ENCODE results near the gene FGA.

The FGA gene

DNA sequence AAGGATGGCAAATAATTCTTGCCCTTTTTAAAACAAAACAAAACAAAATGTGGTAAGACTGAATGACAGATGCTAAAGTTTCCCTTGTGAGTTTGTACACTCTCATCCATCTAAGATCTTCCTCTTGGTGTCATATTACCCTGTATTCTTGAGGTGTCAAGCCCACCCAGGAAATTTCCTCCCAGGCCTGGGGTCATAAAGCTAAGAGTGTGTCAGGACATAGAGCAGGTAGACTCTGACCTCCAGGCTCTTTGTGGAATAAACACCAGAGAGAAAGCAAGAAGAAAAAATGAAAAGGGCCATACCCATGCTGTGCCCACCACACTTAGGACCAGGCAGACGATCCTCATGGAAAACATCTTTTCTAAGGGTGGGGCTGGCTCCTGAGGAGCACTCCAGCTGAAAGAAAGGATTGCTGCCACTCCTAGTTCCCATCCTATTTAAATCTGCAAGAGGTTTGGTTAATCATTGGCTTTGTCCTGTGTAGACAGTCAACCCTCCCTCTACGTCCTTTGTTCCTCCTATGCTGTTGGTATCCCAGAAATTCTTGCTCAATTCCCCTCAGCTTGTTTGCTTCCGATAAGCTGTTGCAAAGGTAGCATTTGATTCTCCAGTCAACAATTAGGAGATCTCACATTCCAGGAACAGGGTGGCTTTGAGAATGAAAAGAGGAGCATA is at the start of gene FGA:
FGA (minus strand) TSS at position 414 of the 678 bp plus-strand sequence; CDS start at position 359, 55 bp downstream.
- DNase-seq (ENCODE audit: low read depth in 3 of 3) = no peak

DNA sequence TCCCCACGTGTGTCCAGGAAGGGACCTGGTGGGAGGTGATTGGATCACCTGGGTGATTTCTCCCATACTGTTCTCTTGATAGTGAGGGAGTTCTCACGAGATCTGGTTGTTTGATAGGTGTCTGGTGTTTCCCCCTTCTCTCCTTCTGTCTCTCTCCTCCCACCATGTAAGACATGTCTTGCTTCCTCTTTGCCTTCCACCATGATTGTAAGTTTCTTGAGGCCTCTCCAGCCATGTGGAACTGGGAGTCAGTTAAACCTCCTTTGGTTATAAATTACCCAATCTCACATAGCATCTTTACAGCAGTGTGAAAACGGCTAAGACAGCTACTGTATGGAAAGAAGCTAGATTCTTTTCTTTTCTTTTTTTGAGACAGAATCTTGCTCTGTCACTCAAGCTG is 43.5 kb upstream of the FGA start:
- DNase-seq (ENCODE audit: low read depth in 3 of 3) = no peak

DNA sequence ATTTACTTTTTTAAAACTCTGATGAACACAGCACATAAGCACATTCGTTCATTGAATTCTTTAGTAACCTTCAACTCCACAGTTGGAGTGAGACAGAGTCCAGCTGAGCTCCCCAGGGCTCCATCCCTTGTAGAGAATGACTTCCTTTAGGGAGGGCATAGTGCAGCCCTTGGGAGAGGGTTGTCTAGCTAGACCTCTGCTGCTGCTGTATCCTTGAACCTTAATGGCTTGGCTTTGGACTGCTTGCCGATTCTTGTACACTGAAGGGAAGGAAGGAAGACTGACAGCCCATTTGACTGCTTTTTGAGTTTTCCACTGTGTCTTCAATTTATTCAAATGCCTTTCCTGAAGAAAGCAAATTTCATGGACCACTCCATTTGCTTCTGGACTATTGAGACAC is 41.3 kb upstream of the FGA start:
- no peak for DNase-seq (ENCODE audit: low read depth in 3 of 3)

DNA sequence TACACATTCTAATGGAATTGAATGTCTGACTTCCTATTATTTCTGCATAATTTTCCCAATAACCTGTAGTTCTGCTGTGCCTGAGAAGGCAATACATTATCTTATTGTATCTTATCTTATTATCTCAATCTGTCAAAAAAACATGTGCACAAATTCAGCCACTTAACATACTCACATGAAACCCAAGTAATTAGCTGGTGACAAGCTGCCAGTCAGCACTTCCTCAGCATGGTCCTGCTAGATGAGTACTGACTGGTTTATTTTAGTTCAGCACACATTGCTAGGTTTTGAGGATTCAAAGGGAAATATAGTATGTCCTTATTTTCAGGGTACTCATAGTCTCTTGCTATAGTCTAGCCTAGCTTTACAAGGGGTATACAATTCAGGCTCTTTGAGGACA is 39.8 kb upstream of the FGA start:
- DNase-seq (ENCODE audit: low read depth in 3 of 3) = no peak

DNA sequence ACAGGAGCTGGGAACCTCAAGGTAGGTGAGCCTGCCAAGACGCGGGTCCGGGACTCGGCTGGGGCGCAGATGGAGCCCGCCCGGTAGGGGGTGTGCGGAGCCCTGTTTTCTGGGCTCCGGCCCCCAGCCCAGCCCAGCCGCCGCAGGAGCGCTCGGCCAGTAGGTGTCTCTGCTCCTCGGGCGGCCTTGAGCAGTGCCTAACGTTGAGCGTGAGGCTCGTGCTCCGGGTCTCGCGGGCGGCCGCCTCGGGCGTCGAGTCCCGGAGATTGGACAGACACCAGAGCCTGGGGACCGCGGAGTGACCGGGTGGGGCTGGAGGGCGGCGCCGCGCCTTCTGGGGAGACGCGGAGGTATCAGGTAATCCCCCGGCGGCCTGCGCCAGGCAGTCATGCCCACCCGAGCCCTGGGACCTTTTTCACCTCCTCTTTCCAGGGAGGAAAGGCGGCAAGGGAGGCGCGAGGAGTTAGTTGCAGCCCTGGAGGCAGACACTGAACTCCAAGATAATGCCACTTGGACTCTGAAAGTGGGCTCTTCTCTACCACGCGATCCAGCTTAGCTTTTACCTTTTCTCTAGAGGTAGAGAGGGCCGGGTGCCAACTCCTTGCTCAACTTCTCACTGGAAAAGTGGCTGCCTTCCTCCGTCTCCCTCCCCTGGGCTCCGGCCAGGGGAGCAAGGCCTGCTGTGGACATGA is 36.4 kb upstream of the FGA start:
- peak; percentile 33 to 52 (median 44) for DNase-seq (ENCODE audit: low read depth in 3 of 3)

DNA sequence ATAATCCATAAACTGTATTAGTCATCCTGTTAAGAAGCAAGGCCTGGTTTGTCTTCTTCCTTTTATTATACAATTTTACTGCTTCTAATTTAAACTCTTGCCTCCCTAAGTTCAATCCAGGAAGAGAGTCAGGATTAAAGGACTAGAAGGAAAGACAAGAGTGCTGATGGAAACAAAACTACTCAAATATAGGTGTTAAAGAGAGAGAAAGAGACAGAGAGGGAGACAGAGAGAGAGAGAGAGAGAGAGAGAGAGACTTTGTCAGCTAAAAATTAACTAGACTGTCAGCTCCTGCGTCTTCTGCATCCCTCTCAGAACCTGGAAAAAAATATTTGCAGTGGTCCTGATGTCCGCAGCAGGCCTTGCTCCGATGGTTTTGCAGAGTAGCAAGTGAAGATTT is 35.4 kb upstream of the FGA start:
- no peak for DNase-seq (ENCODE audit: low read depth in 3 of 3)

DNA sequence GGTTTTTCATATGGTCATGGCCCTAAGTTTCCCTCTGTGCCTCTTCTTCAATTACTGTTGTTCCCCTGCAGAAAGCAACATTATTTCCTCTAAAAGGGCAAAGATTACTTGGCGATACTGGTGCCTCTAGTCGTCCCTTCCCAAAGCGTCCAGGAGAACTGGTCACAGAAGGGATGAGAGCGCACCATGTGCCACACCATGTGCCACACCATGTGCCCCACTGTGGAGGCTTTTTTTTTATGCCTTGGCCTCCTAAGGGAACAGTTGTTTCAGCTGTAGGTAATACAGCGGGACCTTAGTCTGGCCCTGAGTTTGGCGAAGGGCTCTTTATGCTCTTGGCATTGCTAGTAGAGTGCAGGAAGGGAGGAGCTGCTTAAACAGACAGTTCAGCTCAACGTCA is 33.5 kb upstream of the FGA start:
- no peak for DNase-seq (ENCODE audit: low read depth in 3 of 3)

DNA sequence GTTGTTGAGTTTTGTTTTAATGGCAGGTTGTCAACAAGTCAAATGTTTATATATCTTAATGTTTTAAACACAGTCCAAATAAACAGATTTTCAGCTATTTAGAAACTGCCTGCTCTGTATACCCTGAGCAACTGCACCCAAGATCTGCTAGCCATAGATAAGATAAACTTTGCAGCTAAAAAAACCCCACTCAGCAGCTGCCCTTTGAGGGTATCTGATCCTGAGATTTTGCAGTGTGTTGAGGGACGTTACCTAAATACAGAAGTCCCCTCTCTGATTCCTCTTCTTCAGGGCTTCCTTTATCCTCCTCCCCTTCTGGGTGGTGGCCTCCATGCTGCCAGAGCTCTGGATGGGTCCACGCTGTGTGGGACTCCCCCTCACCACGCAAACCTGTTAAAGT is 32.9 kb upstream of the FGA start:
- DNase-seq (ENCODE audit: low read depth in 3 of 3) = no peak

DNA sequence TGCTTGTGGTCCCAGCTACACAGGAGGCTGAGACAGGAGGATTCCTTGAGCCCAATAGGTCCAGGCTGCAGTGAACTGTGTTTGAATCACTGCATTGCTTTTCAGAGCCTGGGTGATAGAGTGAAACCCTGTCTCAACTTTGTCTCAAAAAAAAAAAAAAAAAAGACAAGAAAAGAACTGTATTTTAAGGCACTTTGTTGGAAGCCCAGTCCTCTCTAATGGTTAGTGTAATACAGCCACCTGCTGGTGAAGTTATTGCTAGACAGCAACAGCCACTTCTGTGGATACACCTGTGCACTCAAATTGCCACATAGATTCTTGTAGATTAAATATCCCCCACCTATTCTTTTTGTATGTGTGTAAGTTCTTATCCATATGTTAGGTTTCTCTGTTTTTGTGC is 32.1 kb upstream of the FGA start:
- DNase-seq (ENCODE audit: low read depth in 3 of 3) = no peak

DNA sequence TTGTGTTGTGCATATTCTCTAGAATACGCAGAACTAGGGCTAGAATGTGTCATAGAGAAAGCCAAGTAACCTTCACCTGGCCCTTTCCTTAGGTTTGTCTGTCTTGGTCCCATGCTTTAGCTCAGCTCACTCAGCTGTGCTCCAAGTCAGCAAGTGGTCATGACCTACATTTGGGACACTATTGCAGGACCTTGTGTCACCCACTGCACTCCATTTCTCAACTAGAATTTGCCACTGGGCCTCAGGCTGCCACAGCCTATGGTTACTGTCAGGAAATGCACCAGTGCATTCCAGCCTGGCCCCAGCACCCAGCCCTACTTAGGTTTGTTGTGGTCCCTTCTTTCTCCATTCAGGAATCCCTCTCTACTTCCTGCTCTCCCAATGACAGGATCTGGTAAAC is 29.6 kb upstream of the FGA start:
- DNase-seq (ENCODE audit: low read depth in 3 of 3) = no peak

DNA sequence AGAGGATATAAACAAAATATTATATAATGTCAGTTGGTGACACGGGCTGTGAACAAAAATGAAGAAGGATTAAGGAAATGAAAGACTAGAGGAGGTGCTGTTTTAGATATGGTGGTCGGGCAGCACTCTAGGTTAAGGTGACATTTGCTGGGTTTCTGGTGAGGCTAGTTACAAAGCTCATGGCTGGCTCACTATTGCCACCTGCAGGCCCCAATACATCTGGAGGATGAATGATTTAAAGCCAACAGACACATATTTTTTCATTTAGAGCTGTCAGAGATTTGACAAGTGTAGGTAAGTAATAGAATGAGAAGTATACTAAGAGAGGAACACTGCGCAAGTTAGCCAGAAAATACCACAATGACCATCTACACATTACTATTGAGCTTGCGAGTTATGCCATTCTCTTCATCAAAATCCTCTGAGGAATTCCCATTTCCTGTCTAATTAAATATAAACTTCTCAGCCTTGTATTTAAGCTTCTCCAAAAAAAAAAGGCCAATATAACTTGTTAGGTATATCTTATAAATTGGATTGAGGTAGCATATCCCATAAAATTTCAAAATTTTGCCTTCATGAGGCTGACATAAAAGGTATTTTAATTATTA is 28.3 kb upstream of the FGA start:
- peak; percentile 13 to 25 (median 14) for DNase-seq (ENCODE audit: low read depth in 3 of 3)

DNA sequence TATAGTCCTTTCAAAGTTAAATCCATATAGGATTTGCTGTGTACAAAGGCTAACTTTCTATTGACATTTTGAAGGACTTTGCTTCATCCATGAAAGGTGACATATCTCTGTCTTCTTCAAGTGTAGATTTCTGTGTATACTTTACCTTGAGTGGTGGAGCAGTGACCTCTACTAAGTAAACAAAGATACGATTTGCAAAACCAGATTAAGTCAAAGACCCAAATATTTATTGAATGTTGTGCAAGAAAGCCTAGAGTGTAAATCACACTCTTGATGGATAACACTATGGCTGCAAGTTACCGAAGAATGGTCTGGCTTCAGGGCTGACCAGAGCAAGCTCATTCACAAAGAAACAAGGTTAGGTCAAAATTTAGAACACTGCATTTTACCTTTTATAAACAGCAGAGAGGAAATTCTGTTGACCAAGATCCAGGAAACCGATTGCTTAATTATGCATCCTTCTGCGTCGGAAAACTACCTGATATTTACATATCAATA is 27.3 kb upstream of the FGA start:
- DNase-seq (ENCODE audit: low read depth in 3 of 3) = no peak

DNA sequence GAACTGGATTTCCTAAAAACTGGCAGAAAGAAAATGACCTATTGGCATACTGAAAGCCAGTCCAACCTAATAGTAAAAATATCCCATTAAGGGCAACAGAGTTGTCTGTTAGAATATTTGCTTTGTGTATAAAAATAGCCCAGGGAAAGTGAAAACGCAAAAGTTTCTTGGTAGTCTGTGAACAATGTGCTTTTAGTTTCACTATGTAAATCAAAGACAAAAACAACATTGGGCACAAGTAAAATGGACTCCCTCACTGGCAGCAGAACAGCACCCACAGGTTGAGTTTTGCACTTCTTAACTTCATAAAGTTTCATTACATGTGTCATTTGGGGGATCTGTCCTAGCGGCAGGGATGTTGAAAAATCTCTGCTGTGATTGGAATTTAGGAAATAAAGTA is 26.2 kb upstream of the FGA start:
- DNase-seq (ENCODE audit: low read depth in 3 of 3) = no peak

DNA sequence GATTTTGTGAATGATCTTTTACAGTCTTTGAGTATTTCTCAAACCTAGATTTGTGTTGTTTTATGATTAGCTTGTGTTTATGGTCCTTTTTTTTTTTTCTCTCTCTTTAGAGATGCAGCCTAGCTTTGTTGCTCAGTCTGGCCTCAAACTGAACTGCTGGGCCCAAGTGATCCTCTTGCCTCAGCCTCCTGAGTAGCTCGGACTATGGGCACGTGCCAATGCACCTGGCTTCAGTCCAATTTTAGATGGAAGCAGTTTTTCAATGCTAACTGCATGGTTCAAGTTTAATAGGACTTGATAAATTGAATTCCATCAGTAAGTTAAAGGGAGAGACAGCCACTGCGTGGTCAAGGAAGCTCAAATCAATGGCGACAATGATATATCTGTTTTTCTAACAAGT is 25.7 kb upstream of the FGA start:
- DNase-seq (ENCODE audit: low read depth in 3 of 3) = no peak

DNA sequence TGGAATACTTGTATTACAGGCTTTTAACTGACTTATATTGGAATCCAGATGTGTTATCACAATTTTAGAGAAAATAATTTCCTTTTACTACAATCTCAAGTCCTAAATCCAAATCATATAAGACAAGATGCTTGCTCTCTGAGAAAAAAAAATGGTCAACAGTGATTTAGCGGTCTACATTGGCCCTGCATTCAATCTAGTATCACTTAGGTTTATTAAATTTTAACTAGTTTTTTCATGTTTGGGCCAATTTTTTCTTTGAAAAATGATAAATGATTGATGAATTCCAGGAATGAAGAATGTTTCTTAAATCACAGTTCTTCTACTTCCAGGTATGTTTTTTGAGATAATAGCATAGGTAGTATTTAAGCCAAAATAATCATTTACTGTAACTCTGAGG is 24.7 kb upstream of the FGA start:
- DNase-seq (ENCODE audit: low read depth in 3 of 3) = no peak

DNA sequence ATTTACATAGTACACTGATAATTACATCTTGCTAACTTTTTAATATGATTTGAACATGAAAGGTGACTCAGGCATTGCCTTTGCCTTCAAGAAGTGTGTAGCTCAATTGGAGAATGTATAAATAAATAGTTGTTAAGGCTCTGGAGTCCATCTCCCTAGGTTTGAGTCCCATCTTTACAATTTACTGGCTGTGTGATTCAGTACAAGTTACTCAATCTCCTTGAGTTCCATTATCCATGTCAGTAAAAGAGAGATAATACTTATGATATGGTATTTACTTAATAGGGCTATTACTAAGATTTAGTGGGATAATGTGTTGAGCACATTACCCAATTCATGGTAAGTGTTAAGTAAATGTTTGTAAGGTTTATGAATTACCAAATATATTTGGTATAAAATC is 23.8 kb upstream of the FGA start:
- no peak for DNase-seq (ENCODE audit: low read depth in 3 of 3)

DNA sequence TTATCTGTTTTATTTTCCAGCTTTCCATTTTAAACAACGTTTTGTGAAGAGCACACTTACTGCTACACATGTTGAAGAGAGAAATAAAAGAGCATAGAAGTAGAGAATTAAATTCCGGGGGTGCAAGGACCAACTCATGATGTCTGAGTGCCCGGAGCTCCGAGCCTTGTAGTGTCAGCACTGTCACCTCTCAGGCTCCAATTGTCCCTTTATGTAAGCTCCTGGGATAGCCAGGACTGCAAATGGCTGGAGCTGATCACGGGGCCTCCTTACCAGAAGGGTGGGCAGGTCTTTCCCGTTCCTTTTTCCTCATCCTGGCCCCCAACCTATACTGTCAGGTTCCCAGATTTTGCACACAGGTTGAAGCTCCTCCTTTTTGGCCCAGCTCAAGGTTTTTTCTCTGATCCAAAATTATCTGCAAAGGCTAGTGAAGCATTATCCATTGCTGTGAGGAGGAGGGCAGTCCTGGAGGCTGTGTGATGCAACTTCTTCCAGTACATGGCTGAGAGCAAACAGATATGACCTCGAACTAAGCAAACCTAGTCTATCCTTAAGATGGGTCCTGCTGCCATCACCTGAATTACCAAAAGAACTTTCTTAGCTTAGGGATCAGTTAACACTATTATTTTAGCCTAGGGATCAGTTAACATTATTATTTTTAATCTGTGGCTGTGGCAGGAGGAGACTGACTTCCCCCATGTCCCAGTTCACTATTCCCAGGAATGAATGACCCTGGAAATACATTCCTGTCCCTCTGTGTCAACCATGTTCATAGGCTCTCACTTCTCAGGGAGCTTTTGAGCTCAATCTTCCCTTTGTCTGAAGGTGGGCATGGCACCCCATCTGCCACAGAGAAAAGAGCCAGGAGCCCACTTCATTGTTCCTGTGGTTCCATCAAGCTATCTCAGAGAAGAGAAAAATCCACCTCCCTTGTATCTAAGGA is 22.2 kb upstream of the FGA start, which contains the start of gene FGG:
FGG (minus strand) TSS at position 185 of the 943 bp plus-strand sequence; CDS start at position 138, 47 bp downstream.
- DNase-seq (ENCODE audit: low read depth in 3 of 3) = no peak

DNA sequence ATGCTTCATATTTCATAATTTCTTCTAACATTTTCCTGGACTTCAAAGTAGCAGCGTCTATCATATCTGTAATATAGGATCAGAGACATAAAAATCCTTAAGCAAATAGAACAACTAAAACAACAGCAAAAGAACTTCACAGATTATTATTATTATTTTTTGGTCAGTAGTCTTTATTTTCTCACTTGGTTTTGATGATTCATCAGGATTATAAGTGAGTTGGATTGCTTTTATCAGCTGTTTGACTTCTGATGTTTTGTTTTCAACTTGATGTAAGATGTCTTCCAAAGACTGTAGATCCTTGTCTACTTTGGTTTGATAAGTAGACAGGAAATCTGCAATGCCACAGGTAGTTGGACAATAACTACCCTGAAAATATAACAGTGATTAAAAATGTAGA is 21.3 kb upstream of the FGA start:
- no peak for DNase-seq (ENCODE audit: low read depth in 3 of 3)

DNA sequence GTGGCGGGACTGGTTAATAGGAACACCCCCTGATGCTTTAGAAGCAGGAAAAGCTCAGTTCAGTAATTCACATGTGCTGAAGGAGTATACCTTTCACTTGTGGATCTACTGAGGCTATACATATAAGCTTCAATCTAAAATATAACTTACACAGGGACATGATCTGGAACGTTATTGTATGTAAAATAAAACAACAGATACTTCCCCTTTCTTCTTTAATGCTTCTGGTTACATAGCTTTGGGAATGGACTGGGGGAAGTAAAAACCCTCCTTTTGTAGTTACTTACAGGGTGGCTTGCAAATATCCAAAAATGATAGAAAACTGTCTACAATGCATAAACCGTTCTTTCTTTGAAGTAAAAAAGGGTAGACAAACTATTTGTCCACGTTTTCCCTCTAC is 20.0 kb upstream of the FGA start:
- DNase-seq (ENCODE audit: low read depth in 3 of 3) = no peak

DNA sequence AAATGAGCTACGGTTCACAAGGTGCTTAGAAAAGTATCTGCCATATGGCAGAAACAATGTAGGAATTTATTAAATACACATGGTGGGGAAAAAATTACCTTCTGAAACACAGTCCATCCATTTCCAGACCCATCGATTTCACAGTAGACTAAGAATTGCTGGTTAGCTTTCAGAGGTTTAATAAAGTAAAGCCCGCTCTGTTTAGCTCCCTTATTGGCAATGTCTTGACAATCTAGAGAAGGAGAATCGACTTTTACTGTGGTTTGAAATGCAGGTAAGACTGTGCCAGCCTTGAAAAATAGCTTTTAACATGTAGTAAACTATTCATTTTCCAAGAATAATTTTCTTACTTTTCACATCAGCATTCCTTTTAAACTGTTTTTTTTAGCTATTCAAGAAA is 19.0 kb upstream of the FGA start:
- DNase-seq (ENCODE audit: low read depth in 3 of 3) = no peak

DNA sequence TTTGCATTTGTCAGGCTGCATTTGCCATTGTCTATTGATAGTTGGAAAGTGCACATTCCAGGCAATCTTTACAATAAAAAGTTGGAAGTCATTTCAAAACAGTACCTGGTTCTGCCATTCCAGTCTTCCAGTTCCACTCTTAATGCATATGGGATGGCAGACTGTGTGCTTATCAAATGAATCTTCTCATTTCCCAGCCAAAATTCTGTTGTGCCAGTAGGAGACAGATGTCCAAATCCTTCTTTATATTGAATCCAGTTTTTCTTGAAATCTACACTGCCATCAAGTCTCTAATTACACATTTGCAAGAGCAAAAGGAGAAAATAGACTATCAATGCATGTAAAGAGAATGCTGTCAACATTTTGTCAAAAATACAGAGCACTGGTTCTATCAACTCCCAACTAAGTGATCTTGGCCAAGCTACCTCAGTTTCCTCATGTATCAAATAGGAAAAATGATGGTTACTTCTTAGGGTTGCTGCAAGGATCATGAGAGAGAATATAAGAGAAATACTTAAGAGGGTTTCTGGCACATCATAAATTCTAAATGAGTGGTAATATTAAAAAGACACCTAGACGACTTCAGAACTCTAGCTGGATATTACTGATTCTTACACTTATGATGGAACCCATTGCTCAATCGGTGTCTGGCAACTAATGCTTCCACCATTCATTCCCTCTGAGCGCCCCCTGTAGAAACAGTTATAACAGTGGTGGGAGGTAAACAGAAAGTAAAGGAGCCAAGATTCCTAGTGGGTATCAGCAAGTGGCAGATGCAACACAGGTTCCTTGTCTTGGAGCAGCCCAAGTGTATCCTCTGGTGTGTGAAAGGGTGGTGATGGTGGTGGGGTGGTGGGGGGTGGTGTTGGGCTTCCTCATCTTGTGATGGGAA is 18.1 kb upstream of the FGA start:
- no peak for DNase-seq (ENCODE audit: low read depth in 3 of 3)

All from stimulated activated CD4-positive, alpha-beta T cell treated with anti-CD3 and anti-CD28 coated beads, TNF-alpha, amount 100 ng/mL, for 48 hours (primary cell).